Stimulated activated CD4-positive, alpha-beta T cell treated with anti-CD3 and anti-CD28 coated beads, Interleukin-1b, Interleukin-23, amount 100 ng/mL, for 24 hours (primary cell): ENCODE data around the gene OR2T29.
"Not testable (repeated sequence)": the region's sequence is repeated elsewhere in the genome, so short reads cannot be mapped to it uniquely, and the experiment has no call there.

Experiments used
- DNase-seq, 4 experiments: peaks; one replicate each; pipeline ENCODE4 v3.0.0-alpha.2; 2020; ENCODE audit warnings: low read depth in 4 of 4, low spot score in 1 of 4

Gene OR2T29

GRCh38 chr1:248521856-248522255, 40.7 kb downstream of the OR2T29 start:
- DNase-seq, result no peak

- DNase-seq, result not testable (repeated sequence)
Measured at GRCh38 chr1:248510217-248510616, 52.4 kb downstream of the OR2T29 start.

- DNase-seq, result not testable (repeated sequence)
Measured at GRCh38 chr1:248507773-248508172, 54.8 kb downstream of the OR2T29 start, which contains the start of gene OR2G6. OR2G6 (plus strand) TSS chr1:248508073; CDS start chr1:248521647, 13,574 bp downstream.
